Glutamatergic neuron (in vitro differentiated cells): ENCODE measurements around the gene TCEA2. TPM values are rescaled to one million over a fixed set of nuclear protein-coding genes. Genes with fewer than 3 reads are reported as not detected.

ENCODE experiments used
- DNase-seq: peaks from one replicate; pipeline ENCODE4 v3.0.0; 2022
- H3K27ac Mint-ChIP-seq: one replicate; pipeline ENCODE4 v1.8.0; 2020; ENCODE audit warnings: mild to moderate bottlenecking, mixed read lengths, inconsistent platforms; ENCODE audit not compliant: unreplicated experiment
- H3K27me3 Mint-ChIP-seq: one replicate; pipeline ENCODE4 v1.8.0; 2020; ENCODE audit warnings: mild to moderate bottlenecking, moderate library complexity, mixed read lengths, inconsistent platforms; ENCODE audit not compliant: unreplicated experiment
- H3K36me3 Mint-ChIP-seq: one replicate; pipeline ENCODE4 v1.8.0; 2020; ENCODE audit warnings: mild to moderate bottlenecking, mixed read lengths, inconsistent platforms; ENCODE audit not compliant: unreplicated experiment
- H3K4me1 Mint-ChIP-seq: one replicate; pipeline ENCODE4 v1.8.0; 2020; ENCODE audit warnings: mild to moderate bottlenecking, low read depth, mixed read lengths, inconsistent platforms; ENCODE audit not compliant: unreplicated experiment
- H3K4me3 Mint-ChIP-seq: one replicate; pipeline ENCODE4 v1.8.0; 2020; ENCODE audit warnings: mild to moderate bottlenecking, mixed read lengths, inconsistent platforms; ENCODE audit not compliant: unreplicated experiment
- H3K9me3 Mint-ChIP-seq: one replicate; pipeline ENCODE4 v1.8.0; 2020; ENCODE audit warnings: mild to moderate bottlenecking, moderate library complexity, mixed read lengths, inconsistent platforms; ENCODE audit not compliant: unreplicated experiment
- microRNA-seq: library from miRNA; unstranded; fragments of <30 nt; microRNA quantifications from one replicate; pipeline ENCODE4, GENCODE V29; 2020; ENCODE audit not compliant: unreplicated experiment
- total RNA-seq: library from RNA; stranded (reverse); fragmentation: NEBNext Ultra II Directional; extraction: Animal tissue kit (Norgen Biotek cat#: 25700); gene quantifications from one replicate; pipeline ENCODE4 v1.2.1, GENCODE V29; 2021; ENCODE audit not compliant: unreplicated experiment
- TF ChIP-seq, protein P1 (sequence below): fragments of 200-600 bp; sonication (generic); IDR thresholded peaks from one replicate; pipeline ENCODE4 v1.5.0; 2021; ENCODE audit not compliant: partially characterized antibody, unreplicated experiment

The TCEA2 gene
- total RNA-seq, 1 donor from 2014 or later: 102 TPM

DNA sequence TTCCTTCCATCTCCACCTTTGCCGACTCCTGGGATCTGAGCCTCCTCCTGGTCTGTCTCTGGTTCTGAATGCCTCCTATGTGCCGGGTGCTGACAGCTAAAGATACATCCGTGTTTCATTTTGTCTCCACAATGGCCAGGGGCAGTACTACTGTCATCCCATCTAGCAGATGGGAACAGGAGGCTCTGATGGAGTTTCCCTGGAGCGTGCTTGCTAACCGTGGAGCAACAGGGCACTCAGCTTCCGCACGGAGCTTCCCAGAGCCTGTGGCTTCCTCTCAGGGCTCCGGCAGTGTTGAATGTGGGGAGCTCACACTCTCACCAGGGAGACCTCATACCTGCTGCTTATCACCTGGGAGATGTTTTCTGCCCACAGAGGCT lies 56.3 kb downstream of the TCEA2 start:
- no peaks in the 10 kb centered on the region for H3K9me3 Mint-ChIP-seq
- H3K36me3 Mint-ChIP-seq: no peaks in the 10 kb centered on the region
- H3K27me3 Mint-ChIP-seq: peaks cover 2% of the 10 kb centered on the region
- H3K4me3 Mint-ChIP-seq: no peak overlapping the region
- H3K4me1 Mint-ChIP-seq: no peaks in the 10 kb centered on the region
- no peak overlapping the region for H3K27ac Mint-ChIP-seq
- TF ChIP-seq, protein P1, sequence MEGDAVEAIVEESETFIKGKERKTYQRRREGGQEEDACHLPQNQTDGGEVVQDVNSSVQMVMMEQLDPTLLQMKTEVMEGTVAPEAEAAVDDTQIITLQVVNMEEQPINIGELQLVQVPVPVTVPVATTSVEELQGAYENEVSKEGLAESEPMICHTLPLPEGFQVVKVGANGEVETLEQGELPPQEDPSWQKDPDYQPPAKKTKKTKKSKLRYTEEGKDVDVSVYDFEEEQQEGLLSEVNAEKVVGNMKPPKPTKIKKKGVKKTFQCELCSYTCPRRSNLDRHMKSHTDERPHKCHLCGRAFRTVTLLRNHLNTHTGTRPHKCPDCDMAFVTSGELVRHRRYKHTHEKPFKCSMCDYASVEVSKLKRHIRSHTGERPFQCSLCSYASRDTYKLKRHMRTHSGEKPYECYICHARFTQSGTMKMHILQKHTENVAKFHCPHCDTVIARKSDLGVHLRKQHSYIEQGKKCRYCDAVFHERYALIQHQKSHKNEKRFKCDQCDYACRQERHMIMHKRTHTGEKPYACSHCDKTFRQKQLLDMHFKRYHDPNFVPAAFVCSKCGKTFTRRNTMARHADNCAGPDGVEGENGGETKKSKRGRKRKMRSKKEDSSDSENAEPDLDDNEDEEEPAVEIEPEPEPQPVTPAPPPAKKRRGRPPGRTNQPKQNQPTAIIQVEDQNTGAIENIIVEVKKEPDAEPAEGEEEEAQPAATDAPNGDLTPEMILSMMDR: no peak
- DNase-seq: peak; percentile 12

DNA sequence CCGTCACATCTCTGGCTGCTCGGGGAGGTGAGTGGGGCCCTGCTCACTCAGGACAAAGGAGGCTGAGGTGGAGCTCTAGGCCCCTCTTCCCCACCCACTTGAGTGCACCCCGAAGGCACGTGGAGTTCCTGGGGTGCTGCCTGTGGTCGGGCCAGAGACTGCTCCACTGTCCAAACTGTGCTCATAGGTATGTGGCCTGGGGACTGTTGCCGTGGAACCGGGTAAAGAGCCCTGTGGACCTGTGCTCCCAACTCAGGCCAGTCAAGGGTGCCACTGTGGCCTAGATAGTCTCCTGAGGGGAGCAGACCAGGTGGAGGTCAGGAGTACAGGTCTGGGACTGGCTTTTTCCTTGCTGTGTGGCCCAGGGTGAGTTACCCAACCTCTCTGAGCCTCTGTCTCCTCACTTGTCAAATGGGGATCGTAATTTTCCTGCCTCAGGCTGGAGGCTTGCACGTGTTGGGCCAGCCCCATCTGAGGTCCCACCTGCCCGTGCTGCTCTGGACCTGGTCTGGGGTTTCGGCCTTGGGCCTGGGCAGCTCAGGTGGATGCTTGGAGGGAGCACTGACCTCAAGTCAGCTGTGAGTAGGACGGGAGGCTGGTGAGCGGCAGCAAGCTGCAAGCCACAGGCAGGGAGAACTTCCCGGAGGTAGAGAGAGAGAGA lies 56.8 kb downstream of the TCEA2 start:
- no peak overlapping the region for H3K27ac Mint-ChIP-seq
- no peaks in the 10 kb centered on the region for H3K4me1 Mint-ChIP-seq
- H3K4me3 Mint-ChIP-seq: no peak overlapping the region
- H3K9me3 Mint-ChIP-seq: no peaks in the 10 kb centered on the region
- peaks cover 2% of the 10 kb centered on the region for H3K27me3 Mint-ChIP-seq
- peak; percentile 10 for DNase-seq
- TF ChIP-seq, protein P1: no peak
- H3K36me3 Mint-ChIP-seq: no peaks in the 10 kb centered on the region

DNA sequence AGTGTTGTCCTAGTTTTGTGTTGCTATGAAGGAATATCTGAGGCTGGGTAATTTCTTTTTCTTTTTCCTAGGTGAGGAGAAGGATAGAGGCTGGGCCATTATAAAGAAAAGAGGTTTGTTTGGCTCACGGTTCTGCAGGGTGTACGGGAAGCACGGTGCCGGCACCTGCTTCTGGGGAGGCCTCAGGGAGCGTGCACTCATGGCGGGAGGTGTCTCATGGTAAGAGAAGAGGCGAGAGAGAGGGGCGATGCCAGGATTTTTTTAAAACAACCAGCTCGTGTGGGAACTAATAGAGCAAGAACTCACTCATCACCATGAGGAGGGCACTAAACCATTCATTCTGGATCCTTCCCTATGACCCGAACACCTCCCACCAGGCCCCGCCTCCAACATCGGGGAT lies 58.6 kb downstream of the TCEA2 start:
- H3K27me3 Mint-ChIP-seq: peaks cover 2% of the 10 kb centered on the region
- no peak overlapping the region for H3K27ac Mint-ChIP-seq
- H3K36me3 Mint-ChIP-seq: no peaks in the 10 kb centered on the region
- H3K4me3 Mint-ChIP-seq: no peak overlapping the region
- H3K4me1 Mint-ChIP-seq: no peaks in the 10 kb centered on the region
- TF ChIP-seq, protein P1: no peak
- H3K9me3 Mint-ChIP-seq: no peaks in the 10 kb centered on the region
- DNase-seq: no peak

Small RNAs within 50 kb of the gene (microRNA-seq; reads per million reads assigned to microRNA genes)
- gene MIR6813: 3.3 reads per million, percentile 24 among the genes with 10 or more reads in this experiment

Other genes with a start within 250 kb of the TCEA2 start
- 94.4 TPM for gene ZBTB46, start 231.9 kb upstream of the TCEA2 start, total RNA-seq
- not detected for gene ABHD16B, start 201.7 kb upstream of the TCEA2 start, total RNA-seq
- gene TPD52L2, start 197.9 kb upstream of the TCEA2 start, total RNA-seq: 109 TPM
- 57.9 TPM for gene DNAJC5, start 168.1 kb upstream of the TCEA2 start, total RNA-seq
- 130 TPM for gene UCKL1, start 106.8 kb upstream of the TCEA2 start, total RNA-seq
- 32.2 TPM for gene ZNF512B, start 93.3 kb upstream of the TCEA2 start, total RNA-seq
- 3.1 TPM for gene SAMD10, start 83.6 kb upstream of the TCEA2 start, total RNA-seq
- 60.9 TPM for gene PRPF6, start 82.1 kb upstream of the TCEA2 start, total RNA-seq
- gene C20orf204, start 27.0 kb upstream of the TCEA2 start, total RNA-seq: 3.9 TPM
- gene SOX18, start 13.6 kb upstream of the TCEA2 start, total RNA-seq: 0.66 TPM
- 4.4 TPM for gene RGS19, start 16.3 kb downstream of the TCEA2 start, total RNA-seq
- 2.9 TPM for gene OPRL1, start 16.9 kb downstream of the TCEA2 start, total RNA-seq
- gene LKAAEAR1, start 21.2 kb downstream of the TCEA2 start, total RNA-seq: not detected
- gene NPBWR2, start 44.4 kb downstream of the TCEA2 start, total RNA-seq: not detected
- 159 TPM for gene MYT1, start 101.3 kb downstream of the TCEA2 start, total RNA-seq
- 82.4 TPM for gene PCMTD2, start 192.6 kb downstream of the TCEA2 start, total RNA-seq